MM.1S (cell line): ENCODE data around the gene PEAK1.

Source experiments
- DNase-seq: peaks from one replicate; pipeline ENCODE4 v3.0.0-alpha.2; 2015
- H2AFZ ChIP-seq: fragments of 300-600 bp; sonication (generic); 2 replicates; pipeline ENCODE4 v1.6.0; 2016; ENCODE audit warnings: antibody characterized with exemption, low read length
- H3F3A ChIP-seq: fragments of 300-600 bp; sonication (generic); 2 replicates; pipeline ENCODE4 v1.6.1; 2016; ENCODE audit warnings: mild to moderate bottlenecking, antibody characterized with exemption, low read length, moderate library complexity, mixed read lengths; ENCODE audit not compliant: insufficient read depth
- H3K27ac ChIP-seq: fragments of 300-600 bp; sonication (generic); 2 replicates; pipeline ENCODE4 v1.5.1; 2016; ENCODE audit warnings: mild to moderate bottlenecking, low read length
- H3K27me3 ChIP-seq: fragments of 300-600 bp; sonication (generic); replicated peaks from 2 replicates; pipeline ENCODE4 v1.6.0; 2016; ENCODE audit warnings: low read length; ENCODE audit not compliant: insufficient read depth
- H3K36me3 ChIP-seq: fragments of 300-600 bp; sonication (generic); replicated peaks from 2 replicates; pipeline ENCODE4 v1.6.1; 2016; ENCODE audit warnings: mild to moderate bottlenecking, low read length, mixed read lengths; ENCODE audit not compliant: insufficient read depth
- H3K4me1 ChIP-seq: fragments of 300-600 bp; sonication (generic); 2 replicates; pipeline ENCODE4 v1.6.1; 2016; ENCODE audit warnings: low read length, mixed read lengths
- H3K4me2 ChIP-seq: fragments of 300-600 bp; sonication (generic); 2 replicates; pipeline ENCODE4 v1.6.0; 2016; ENCODE audit warnings: low read depth, low read length
- H3K4me3 ChIP-seq: fragments of 300-600 bp; sonication (generic); 2 replicates; pipeline ENCODE4 v1.5.1; 2016; ENCODE audit warnings: low read length, mixed read lengths
- H3K79me2 ChIP-seq: fragments of 300-600 bp; sonication (generic); 2 replicates; pipeline ENCODE4 v1.6.1; 2016; ENCODE audit warnings: mixed run types, low read length, mixed read lengths
- H3K9ac ChIP-seq: fragments of 300-600 bp; sonication (generic); 2 replicates; pipeline ENCODE4 v1.6.1; 2016; ENCODE audit warnings: low read length, mixed read lengths
- H3K9me2 ChIP-seq: fragments of 300-600 bp; sonication (generic); replicated peaks from 2 replicates; pipeline ENCODE4 v1.6.1; 2016; ENCODE audit warnings: mild to moderate bottlenecking, low read length, mixed read lengths; ENCODE audit not compliant: insufficient read depth
- H3K9me3 ChIP-seq: fragments of 300-600 bp; sonication (generic); replicated peaks from 2 replicates; pipeline ENCODE4 v1.6.1; 2016; ENCODE audit warnings: mild to moderate bottlenecking, low read length, mixed read lengths; ENCODE audit not compliant: insufficient read depth
- H4K20me1 ChIP-seq: fragments of 300-600 bp; sonication (generic); 2 replicates; pipeline ENCODE4 v1.6.1; 2016; ENCODE audit warnings: mild to moderate bottlenecking, low read length, moderate library complexity, mixed read lengths; ENCODE audit not compliant: insufficient read depth
- EZH2 ChIP-seq: fragments of 300-600 bp; sonication (generic); optimal IDR thresholded peaks from 2 replicates; pipeline ENCODE3; 2017; ENCODE audit warnings: low read depth, mild to moderate bottlenecking, antibody characterized with exemption, low read length, mixed read lengths
- EZH2phosphoT487 ChIP-seq: fragments of 300-600 bp; sonication (generic); IDR thresholded peaks from 2 replicates; pipeline ENCODE4 v1.6.1; 2018; ENCODE audit warnings: antibody characterized with exemption, low read length
- TF ChIP-seq, protein P1 (sequence below): fragments of 300-600 bp; sonication (generic); IDR thresholded peaks from 2 replicates; pipeline ENCODE4 v1.5.1; 2016; ENCODE audit warnings: antibody characterized with exemption, low read length, mixed read lengths

The PEAK1 gene

DNA sequence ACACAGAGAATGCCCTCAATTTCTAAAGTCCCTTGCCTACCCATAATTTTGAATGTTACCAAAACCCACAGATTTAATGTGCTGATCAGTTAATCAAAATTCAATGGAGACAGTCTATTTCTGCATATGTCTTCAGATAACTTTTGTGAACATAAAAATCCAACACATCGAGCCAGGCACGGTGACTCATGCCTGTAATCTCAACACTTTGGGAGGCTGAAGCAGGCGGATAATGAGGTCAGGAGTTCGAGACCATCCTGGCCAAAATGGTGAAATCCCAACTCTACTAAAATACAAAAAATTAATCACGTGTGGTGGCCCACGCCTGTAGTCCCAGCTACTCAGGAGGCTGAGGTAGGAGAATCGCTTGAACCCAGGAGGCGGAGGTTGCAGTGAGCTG, 49.3 kb downstream of the PEAK1 start:
- no peaks in the 10 kb centered on the region for H4K20me1 ChIP-seq
- H3K79me2 ChIP-seq, result peaks cover 36% of the 10 kb centered on the region; the same call in 1 of the 2 replicates

DNA sequence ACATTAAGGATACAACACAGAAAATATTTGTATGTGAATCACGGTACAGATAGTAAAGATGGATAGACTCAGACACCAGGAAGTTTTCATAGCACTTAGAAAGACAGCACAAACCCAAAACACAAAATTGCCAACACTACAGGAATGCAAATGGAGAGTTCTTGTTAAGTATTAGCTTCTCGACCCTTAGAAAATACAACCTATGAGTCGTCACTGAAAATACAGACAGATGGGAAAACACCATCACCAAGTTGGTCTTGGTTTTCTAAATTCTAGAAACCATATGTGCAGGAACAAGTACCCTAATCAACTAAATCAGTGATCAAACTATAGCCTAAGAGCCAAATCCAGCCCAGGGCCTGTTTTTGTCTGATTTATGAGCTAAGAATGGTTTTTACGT, 50.7 kb downstream of the PEAK1 start:
- Histone ChIP-seq H3K9me2 (no peaks in the 10 kb centered on the region), H4K20me1 (no peaks in the 10 kb centered on the region), H3K4me1 (no peaks in the 10 kb centered on the region), H3K36me3 (no peaks in the 10 kb centered on the region), H3K27ac (no peak overlapping the region), H3K4me3 (no peak overlapping the region), H3K79me2 (peaks cover 32% of the 10 kb centered on the region; the same call in 1 of the 2 replicates), H3F3A (no peaks in the 10 kb centered on the region), H3K4me2 (no peak overlapping the region), H3K9me3 (no peaks in the 10 kb centered on the region), H2AFZ (no peak overlapping the region), H3K9ac (no peak overlapping the region), H3K27me3 (no peaks in the 10 kb centered on the region)
- TF ChIP-seq EZH2phosphoT487 (no peak), EZH2 (no peak)
- TF ChIP-seq, protein P1, sequence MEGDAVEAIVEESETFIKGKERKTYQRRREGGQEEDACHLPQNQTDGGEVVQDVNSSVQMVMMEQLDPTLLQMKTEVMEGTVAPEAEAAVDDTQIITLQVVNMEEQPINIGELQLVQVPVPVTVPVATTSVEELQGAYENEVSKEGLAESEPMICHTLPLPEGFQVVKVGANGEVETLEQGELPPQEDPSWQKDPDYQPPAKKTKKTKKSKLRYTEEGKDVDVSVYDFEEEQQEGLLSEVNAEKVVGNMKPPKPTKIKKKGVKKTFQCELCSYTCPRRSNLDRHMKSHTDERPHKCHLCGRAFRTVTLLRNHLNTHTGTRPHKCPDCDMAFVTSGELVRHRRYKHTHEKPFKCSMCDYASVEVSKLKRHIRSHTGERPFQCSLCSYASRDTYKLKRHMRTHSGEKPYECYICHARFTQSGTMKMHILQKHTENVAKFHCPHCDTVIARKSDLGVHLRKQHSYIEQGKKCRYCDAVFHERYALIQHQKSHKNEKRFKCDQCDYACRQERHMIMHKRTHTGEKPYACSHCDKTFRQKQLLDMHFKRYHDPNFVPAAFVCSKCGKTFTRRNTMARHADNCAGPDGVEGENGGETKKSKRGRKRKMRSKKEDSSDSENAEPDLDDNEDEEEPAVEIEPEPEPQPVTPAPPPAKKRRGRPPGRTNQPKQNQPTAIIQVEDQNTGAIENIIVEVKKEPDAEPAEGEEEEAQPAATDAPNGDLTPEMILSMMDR, result no peak
- DNase-seq, result no peak

More for the DNA sequence above, 49.3 kb downstream of the PEAK1 start:
- H3K36me3 ChIP-seq, result no peaks in the 10 kb centered on the region
- H3K4me2 ChIP-seq, result no peak overlapping the region
- H3K27ac ChIP-seq, result no peak overlapping the region
- no peak for DNase-seq
- H3K4me1 ChIP-seq, result no peaks in the 10 kb centered on the region
- no peak overlapping the region for H2AFZ ChIP-seq
- H3K9ac ChIP-seq, result no peak overlapping the region
- H3K27me3 ChIP-seq, result no peaks in the 10 kb centered on the region
- H3K9me2 ChIP-seq, result no peaks in the 10 kb centered on the region
- TF ChIP-seq, protein P1, result no peak
- TF ChIP-seq EZH2phosphoT487 (no peak), EZH2 (no peak)
- H3K9me3 ChIP-seq, result no peaks in the 10 kb centered on the region
- no peaks in the 10 kb centered on the region for H3F3A ChIP-seq
- H3K4me3 ChIP-seq, result no peak overlapping the region

DNA sequence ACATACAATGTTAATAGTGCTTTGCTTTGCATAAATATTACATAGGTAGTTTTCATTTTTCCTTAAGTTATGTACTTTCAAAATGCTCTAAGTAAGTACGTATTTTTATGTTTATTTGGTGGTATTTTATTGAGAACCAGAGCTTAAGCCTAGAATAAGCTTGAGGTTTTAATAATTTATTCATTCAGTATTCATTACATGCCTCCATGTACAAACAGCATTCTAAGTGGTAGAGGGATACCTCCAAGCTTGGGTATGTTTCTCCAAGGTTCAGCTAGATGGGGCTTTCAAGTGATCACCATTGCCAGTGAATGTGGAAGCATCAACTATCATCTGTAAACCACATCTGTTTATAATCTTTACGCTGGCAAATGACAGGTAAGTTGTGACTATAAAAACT, 52.3 kb downstream of the PEAK1 start:
- H3K4me2 ChIP-seq, result no peak overlapping the region
- peaks cover 21% of the 10 kb centered on the region; the same call in 1 of the 2 replicates for H3K79me2 ChIP-seq
- H3K4me1 ChIP-seq, result no peaks in the 10 kb centered on the region
- H3K27ac ChIP-seq, result no peak overlapping the region
- no peaks in the 10 kb centered on the region for H3K36me3 ChIP-seq
- H4K20me1 ChIP-seq, result no peaks in the 10 kb centered on the region
- no peaks in the 10 kb centered on the region for H3K9me3 ChIP-seq
- no peak overlapping the region for H3K4me3 ChIP-seq
- H3K9ac ChIP-seq, result no peak overlapping the region
- no peaks in the 10 kb centered on the region for H3K9me2 ChIP-seq
- H3K27me3 ChIP-seq, result no peaks in the 10 kb centered on the region
- H3F3A ChIP-seq, result no peaks in the 10 kb centered on the region
- no peak overlapping the region for H2AFZ ChIP-seq
- no peak for DNase-seq
- TF ChIP-seq EZH2 (no peak), EZH2phosphoT487 (no peak)
- TF ChIP-seq, protein P1, result no peak
